Mesendoderm (in vitro differentiated cells): ENCODE data around the gene FBLN2.

Experiments used
- DNase-seq: peaks from one replicate; pipeline ENCODE4 v3.0.0; 2013
- H2AK5ac ChIP-seq: 2 replicates; pipeline ENCODE4 v1.6.1; 2013; ENCODE audit warnings: low read length, inconsistent platforms
- H2BK120ac ChIP-seq: 2 replicates; pipeline ENCODE4 v1.6.1; 2013; ENCODE audit warnings: low read depth, mild to moderate bottlenecking, low read length, moderate library complexity, mixed read lengths
- H2BK15ac ChIP-seq: replicated peaks from 2 replicates; pipeline ENCODE4 v1.6.1; 2013; ENCODE audit warnings: low read depth, mild to moderate bottlenecking, moderate library complexity
- H2BK5ac ChIP-seq: 2 replicates; pipeline ENCODE4 v1.6.1; 2013; ENCODE audit warnings: low read length, inconsistent platforms
- H3K18ac ChIP-seq: 2 replicates; pipeline ENCODE4 v1.6.1; 2013; ENCODE audit warnings: mild to moderate bottlenecking, low read length, mixed read lengths
- H3K23ac ChIP-seq: one replicate; pipeline ENCODE4 v1.6.1; 2013; ENCODE audit warnings: low read length
- H3K27ac ChIP-seq: 2 replicates; pipeline ENCODE4 v1.5.1; 2013; ENCODE audit warnings: low read depth, mild to moderate bottlenecking, inconsistent platforms, low read length, moderate library complexity
- H3K27me3 ChIP-seq: 2 replicates; pipeline ENCODE4 v1.6.1; 2013; ENCODE audit warnings: low read length, control low read depth, mild to moderate bottlenecking, inconsistent platforms; ENCODE audit not compliant: insufficient read depth, poor library complexity
- H3K36me3 ChIP-seq: 2 replicates; pipeline ENCODE4 v1.6.1; 2013; ENCODE audit warnings: low read length, inconsistent platforms; ENCODE audit not compliant: control insufficient read depth, insufficient read depth
- H3K4ac ChIP-seq: one replicate; pipeline ENCODE4 v1.6.1; 2013; ENCODE audit warnings: low read depth, mild to moderate bottlenecking, low read length, moderate library complexity
- H3K4me1 ChIP-seq: 2 replicates; pipeline ENCODE4 v1.6.1; 2013; ENCODE audit warnings: low read depth, low read length, inconsistent platforms; ENCODE audit not compliant: control insufficient read depth
- H3K4me2 ChIP-seq: 2 replicates; pipeline ENCODE4 v1.6.1; 2013; ENCODE audit warnings: low read length
- H3K4me3 ChIP-seq: 2 replicates; pipeline ENCODE4 v1.5.1; 2013; ENCODE audit warnings: mild to moderate bottlenecking, low read length
- H3K56ac ChIP-seq: one replicate; pipeline ENCODE4 v1.6.1; 2013; ENCODE audit warnings: low read length
- H3K79me1 ChIP-seq: 2 replicates; pipeline ENCODE4 v1.6.1; 2013; ENCODE audit warnings: low read length, inconsistent platforms
- H3K79me2 ChIP-seq: 2 replicates; pipeline ENCODE4 v1.6.1; 2013; ENCODE audit warnings: mild to moderate bottlenecking, low read length; ENCODE audit not compliant: control insufficient read depth, insufficient read depth
- H3K9ac ChIP-seq: 2 replicates; pipeline ENCODE4 v1.6.1; 2013; ENCODE audit warnings: low read length, inconsistent platforms
- H4K5ac ChIP-seq: one replicate; pipeline ENCODE4 v1.6.1; 2013; ENCODE audit warnings: low read length
- H4K8ac ChIP-seq: one replicate; pipeline ENCODE4 v1.6.1; 2013; ENCODE audit warnings: low read depth, mild to moderate bottlenecking, control low read depth, low read length, moderate library complexity
- WGBS: extraction: QIAGEN DNeasy Blood & Tissue Kit; methylation state at CpG from one replicate; pipeline ENCODE4 v1.1.7; 2013; ENCODE audit warnings: low lambda C conversion rate, missing lambda C conversion rate; ENCODE audit not compliant: insufficient coverage; ENCODE audit errors: extremely low coverage; 5-methylcytosine and 5-hydroxymethylcytosine counted together

FBLN2 gene

GRCh38 chr3:13628841-13629551, 80.1 kb downstream of the FBLN2 start:
- Histone ChIP-seq H4K8ac (no peak overlapping the region), H3K27ac (no peak overlapping the region), H3K4me3 (no peak overlapping the region), H3K23ac (no peak overlapping the region), H3K79me2 (no peaks in the 10 kb centered on the region), H3K56ac (no peak overlapping the region), H4K5ac (no peak overlapping the region), H2BK5ac (no peak overlapping the region), H3K9ac (no peak overlapping the region), H2BK15ac (no peak overlapping the region), H3K4me1 (no peaks in the 10 kb centered on the region), H2BK120ac (no peak overlapping the region), H3K36me3 (no peaks in the 10 kb centered on the region), H3K4ac (no peak overlapping the region), H3K27me3 (no peaks in the 10 kb centered on the region), H3K79me1 (no peaks in the 10 kb centered on the region), H3K18ac (no peak overlapping the region), H3K4me2 (no peak overlapping the region), H2AK5ac (no peak overlapping the region)
- no CpG with 5 or more reads among the region's 27 CpGs for WGBS
- no peak for DNase-seq

DNA sequence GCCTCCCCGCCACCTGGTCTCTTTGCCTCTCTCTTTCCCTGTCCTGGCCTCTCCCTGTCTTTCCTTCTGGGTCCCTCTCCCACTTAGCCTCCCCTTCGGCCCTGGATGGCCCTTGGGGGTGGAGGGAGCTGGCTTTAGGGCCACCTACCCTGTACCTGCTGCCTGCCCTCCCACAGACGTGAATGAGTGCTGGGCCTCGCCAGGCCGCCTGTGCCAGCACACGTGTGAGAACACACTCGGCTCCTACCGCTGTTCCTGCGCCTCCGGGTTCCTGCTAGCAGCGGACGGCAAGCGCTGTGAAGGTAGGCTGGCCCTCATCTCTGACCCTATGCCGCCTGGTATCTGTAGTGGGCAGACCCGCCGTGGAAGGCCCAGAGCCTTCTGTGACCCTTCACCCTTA, 80.7 kb downstream of the FBLN2 start:
- Histone ChIP-seq H2AK5ac (no peak overlapping the region), H4K5ac (no peak overlapping the region), H3K79me2 (no peaks in the 10 kb centered on the region), H3K4me3 (no peak overlapping the region), H2BK5ac (no peak overlapping the region), H2BK15ac (no peak overlapping the region), H3K18ac (no peak overlapping the region), H2BK120ac (no peak overlapping the region), H3K79me1 (no peaks in the 10 kb centered on the region), H3K4me2 (no peak overlapping the region), H3K27ac (no peak overlapping the region), H3K23ac (no peak overlapping the region), H3K36me3 (no peaks in the 10 kb centered on the region), H4K8ac (no peak overlapping the region), H3K9ac (no peak overlapping the region), H3K56ac (no peak overlapping the region), H3K4ac (no peak overlapping the region), H3K4me1 (no peaks in the 10 kb centered on the region), H3K27me3 (no peaks in the 10 kb centered on the region)
- no peak for DNase-seq
- WGBS = no CpG with 5 or more reads among the region's 16 CpGs

DNA sequence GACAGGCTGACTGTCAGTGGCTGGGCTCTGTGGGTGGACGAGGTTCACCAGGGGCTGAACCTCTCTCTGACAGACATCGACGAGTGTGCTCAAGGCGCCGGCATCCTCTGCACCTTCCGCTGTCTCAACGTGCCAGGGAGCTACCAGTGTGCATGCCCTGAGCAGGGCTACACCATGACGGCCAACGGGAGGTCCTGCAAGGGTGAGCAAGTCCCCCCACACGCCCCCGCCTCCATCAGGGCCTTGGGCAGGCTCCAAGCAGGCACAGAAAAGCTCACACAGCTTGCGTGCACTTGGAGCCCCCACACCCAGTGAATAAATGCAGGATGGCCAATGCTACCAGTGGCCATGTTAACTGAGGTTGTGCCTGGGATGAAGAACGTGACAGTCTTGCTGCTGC, 82.3 kb downstream of the FBLN2 start:
- no peak overlapping the region for H2AK5ac ChIP-seq
- no peaks in the 10 kb centered on the region for H3K4me1 ChIP-seq
- H3K4me2 ChIP-seq = no peak overlapping the region
- H3K56ac ChIP-seq = no peak overlapping the region
- no peaks in the 10 kb centered on the region for H3K79me1 ChIP-seq
- no peak overlapping the region for H3K4me3 ChIP-seq
- no peak overlapping the region for H2BK120ac ChIP-seq
- H3K18ac ChIP-seq = no peak overlapping the region
- no peaks in the 10 kb centered on the region for H3K27me3 ChIP-seq
- H3K23ac ChIP-seq = no peak overlapping the region
- H3K4ac ChIP-seq = no peak overlapping the region
- no peak for DNase-seq
- no peak overlapping the region for H4K5ac ChIP-seq
- H3K27ac ChIP-seq = no peak overlapping the region
- no peaks in the 10 kb centered on the region for H3K36me3 ChIP-seq
- no peak overlapping the region for H3K9ac ChIP-seq
- WGBS = no CpG with 5 or more reads among the region's 13 CpGs
- no peak overlapping the region for H4K8ac ChIP-seq
- no peak overlapping the region for H2BK15ac ChIP-seq
- H2BK5ac ChIP-seq = no peak overlapping the region
- no peaks in the 10 kb centered on the region for H3K79me2 ChIP-seq

- H3K4me2 ChIP-seq = no peak overlapping the region
- no peaks in the 10 kb centered on the region for H3K4me1 ChIP-seq
- no peak overlapping the region for H3K23ac ChIP-seq
- H4K5ac ChIP-seq = no peak overlapping the region
- no peak overlapping the region for H2BK120ac ChIP-seq
- no peak overlapping the region for H2BK5ac ChIP-seq
- no peak overlapping the region for H3K56ac ChIP-seq
- WGBS = no CpG with 5 or more reads among the region's 13 CpGs
- H3K18ac ChIP-seq = no peak overlapping the region
- no peaks in the 10 kb centered on the region for H3K79me2 ChIP-seq
- H4K8ac ChIP-seq = no peak overlapping the region
- H3K9ac ChIP-seq = no peak overlapping the region
- no peak overlapping the region for H2BK15ac ChIP-seq
- H3K4ac ChIP-seq = no peak overlapping the region
- H3K79me1 ChIP-seq = no peaks in the 10 kb centered on the region
- H3K4me3 ChIP-seq = no peak overlapping the region
- DNase-seq = no peak
- no peaks in the 10 kb centered on the region for H3K27me3 ChIP-seq
- H3K27ac ChIP-seq = no peak overlapping the region
- no peak overlapping the region for H2AK5ac ChIP-seq
- H3K36me3 ChIP-seq = no peaks in the 10 kb centered on the region
Measured at GRCh38 chr3:13633176-13633575, 84.3 kb downstream of the FBLN2 start.

DNA sequence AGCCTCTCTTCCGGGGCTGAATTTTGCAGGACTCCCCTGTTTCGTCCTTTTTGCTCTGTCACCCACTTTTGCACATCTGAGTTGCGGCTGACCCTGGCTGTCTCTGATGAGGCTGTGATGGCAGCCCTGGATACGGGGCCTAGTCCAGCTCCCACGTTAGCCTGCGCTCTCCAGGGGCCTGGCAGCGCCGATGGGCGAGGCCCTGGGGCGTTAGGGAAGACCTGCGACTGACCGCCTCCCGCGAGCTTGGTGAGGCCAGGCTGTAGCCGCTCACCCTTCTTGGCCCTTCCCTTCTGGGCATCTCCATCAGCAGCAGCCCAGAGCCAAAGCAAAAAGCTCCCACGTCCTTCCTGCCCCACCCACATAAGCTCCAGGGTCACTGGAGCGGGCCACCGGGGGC, 85.2 kb downstream of the FBLN2 start:
- Histone ChIP-seq H3K4me3 (no peak overlapping the region), H3K23ac (no peak overlapping the region), H3K4me2 (no peak overlapping the region), H2BK120ac (no peak overlapping the region), H4K5ac (no peak overlapping the region), H2AK5ac (no peak overlapping the region), H3K27ac (no peak overlapping the region), H3K9ac (no peak overlapping the region), H4K8ac (no peak overlapping the region), H3K36me3 (no peaks in the 10 kb centered on the region), H2BK5ac (no peak overlapping the region), H3K4me1 (no peaks in the 10 kb centered on the region), H2BK15ac (no peak overlapping the region), H3K27me3 (no peaks in the 10 kb centered on the region), H3K56ac (no peak overlapping the region), H3K79me2 (no peaks in the 10 kb centered on the region), H3K4ac (no peak overlapping the region), H3K79me1 (no peaks in the 10 kb centered on the region), H3K18ac (no peak overlapping the region)
- DNase-seq = no peak
- no CpG with 5 or more reads among the region's 18 CpGs for WGBS

DNA sequence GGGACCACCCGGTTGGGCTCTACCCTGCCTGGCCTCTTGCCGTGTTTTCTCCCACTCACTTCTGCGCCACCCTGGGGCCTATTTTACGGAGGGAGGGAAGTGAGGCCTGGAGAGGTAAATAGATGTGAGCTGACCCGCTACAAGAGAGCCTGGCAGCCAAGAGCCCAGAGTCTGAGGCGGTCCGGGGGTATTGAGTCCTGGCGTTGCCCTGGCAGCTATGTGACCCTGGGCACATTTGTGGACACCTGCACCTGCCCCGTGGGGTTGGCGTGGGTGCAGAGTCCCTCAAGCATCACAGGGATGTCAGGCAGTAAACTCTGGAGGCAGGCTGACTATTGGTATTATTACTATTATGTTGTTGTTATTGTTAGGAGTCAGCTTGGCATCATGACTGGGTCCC, 85.7 kb downstream of the FBLN2 start:
- Histone ChIP-seq H2BK5ac (no peak overlapping the region), H3K4me1 (no peaks in the 10 kb centered on the region), H4K8ac (no peak overlapping the region), H3K4me3 (no peak overlapping the region), H3K9ac (no peak overlapping the region), H3K27me3 (no peaks in the 10 kb centered on the region), H3K4ac (no peak overlapping the region), H3K18ac (no peak overlapping the region), H2BK15ac (no peak overlapping the region), H2AK5ac (no peak overlapping the region), H3K79me1 (no peaks in the 10 kb centered on the region), H3K27ac (no peak overlapping the region), H3K4me2 (no peak overlapping the region), H4K5ac (no peak overlapping the region), H2BK120ac (no peak overlapping the region), H3K79me2 (no peaks in the 10 kb centered on the region), H3K23ac (no peak overlapping the region), H3K36me3 (no peaks in the 10 kb centered on the region), H3K56ac (no peak overlapping the region)
- DNase-seq = no peak
- no CpG with 5 or more reads among the region's 10 CpGs for WGBS
